A549 (cell line): Measurements from ENCODE around the gene IGBP1. TPM values are rescaled to one million over a fixed set of nuclear protein-coding genes. Genes with fewer than 3 reads are reported as not detected.

Experiments used
- ATAC-seq, 2 experiments: fragments of 200-7000 bp in 1 of 2; fragments of >200 bp in 1 of 2; cut with Nextera tagmentation in 1 of 2; cut with Tn5 transposase in 1 of 2; 3 replicates each; pipeline versions ENCODE4 v1.8.0 to v1.9.1; 2018 to 2020; ENCODE audit warnings: mild to moderate bottlenecking in 1 of 2, moderate library complexity in 1 of 2
- CTCF ChIA-PET: fragments of 300-600 bp; sonication (Branson Sonifier 250); formaldehyde crosslinking; extraction: SDS; loops from one replicate; lab custom pipeline; 2021; ENCODE audit warnings: antibody characterized with exemption, inconsistent platforms; lab: Yijun Ruan, JAX
- POLR2A ChIA-PET: fragments of 350-600 bp; formaldehyde crosslinking; extraction: SDS; loops from one replicate; lab custom pipeline; 2021; ENCODE audit warnings: antibody characterized with exemption, inconsistent platforms; lab: Yijun Ruan, JAX
- DNase-seq, 2 experiments: peaks; one replicate each; pipeline versions ENCODE4 v3.0.0 to v3.0.0-alpha.2; 2011 to 2016; ENCODE audit warnings: low read depth in 1 of 2, low spot score in 1 of 2
- FAIRE-seq: peaks from 2 replicates; lab custom pipeline; 2011; peaks lifted over from hg19 to GRCh38; lab: Jason Lieb, UNC
- H3K27ac ChIP-seq, 2 experiments: fragments of >200 bp; sonication (Bioruptor Twin); formaldehyde crosslinking; 3 replicates each; pipeline ENCODE4 v1.5.1; 2016 to 2017
- H3K4me1 ChIP-seq: fragments of >200 bp; sonication (Bioruptor Twin); formaldehyde crosslinking; 3 replicates; pipeline ENCODE4 v1.6.1; 2016
- H3K4me2 ChIP-seq: fragments of >200 bp; sonication (Bioruptor Twin); formaldehyde crosslinking; 3 replicates; pipeline ENCODE4 v1.6.1; 2016
- H3K4me3 ChIP-seq: fragments of >200 bp; sonication (Bioruptor Twin); formaldehyde crosslinking; 3 replicates; pipeline ENCODE4 v1.5.1; 2016
- H3K9me3 ChIP-seq: fragments of >200 bp; sonication (Bioruptor Twin); formaldehyde crosslinking; 3 replicates; pipeline ENCODE4 v1.6.1; 2016
- CBX2 ChIP-seq: fragments of 200-600 bp; sonication (generic); IDR thresholded peaks from 2 replicates; pipeline ENCODE4 v1.6.1; 2016; ENCODE audit warnings: low read depth, mild to moderate bottlenecking, borderline replicate concordance
- CBX8 ChIP-seq: fragments of 200-600 bp; sonication (generic); IDR thresholded peaks from 2 replicates; pipeline ENCODE4 v1.6.1; 2016
- CHD4 ChIP-seq: fragments of 200-600 bp; sonication (generic); IDR thresholded peaks from 2 replicates; pipeline ENCODE4 v1.6.1; 2016; ENCODE audit warnings: antibody characterized with exemption, mild to moderate bottlenecking, borderline replicate concordance
- EHMT2 ChIP-seq: fragments of 200-600 bp; sonication (generic); IDR thresholded peaks from 2 replicates; pipeline ENCODE4 v1.6.1; 2016; ENCODE audit warnings: antibody characterized with exemption, low read depth, mild to moderate bottlenecking, moderate library complexity
- FOSB ChIP-seq: fragments of 250-450 bp; sonication (Bioruptor Pico); IDR thresholded peaks from 2 replicates; pipeline ENCODE4 v1.5.0; 2020; ENCODE audit warnings: mild to moderate bottlenecking, moderate library complexity
- GATA3 ChIP-seq: IDR thresholded peaks from 2 replicates; pipeline ENCODE4 v1.6.1; 2012; ENCODE audit warnings: borderline replicate concordance
- HDAC2 ChIP-seq: fragments of 200-600 bp; sonication (generic); IDR thresholded peaks from 2 replicates; pipeline ENCODE4 v1.6.1; 2016
- HEYL ChIP-seq: fragments of 250-450 bp; sonication (Bioruptor Pico); IDR thresholded peaks from 2 replicates; pipeline ENCODE4 v1.8.0; 2021; ENCODE audit warnings: mild to moderate bottlenecking, moderate library complexity
- HOXA7 ChIP-seq: fragments of 250-450 bp; sonication (Bioruptor Pico); IDR thresholded peaks from 2 replicates; pipeline ENCODE4 v1.5.0; 2020; ENCODE audit warnings: mild to moderate bottlenecking, moderate library complexity
- JUN ChIP-seq, 2 experiments: fragments of >200 bp; sonication (Bioruptor Twin); formaldehyde crosslinking; IDR thresholded peaks; 2 replicates in 1 of 2; 3 replicates in 1 of 2; pipeline ENCODE4 v1.6.1; 2016 to 2017
- JUNB ChIP-seq: fragments of >200 bp; sonication (Bioruptor Twin); formaldehyde crosslinking; IDR thresholded peaks from 2 replicates; pipeline ENCODE4 v1.6.1; 2016
- KDM1A ChIP-seq: fragments of 200-600 bp; sonication (generic); IDR thresholded peaks from 2 replicates; pipeline ENCODE4 v1.6.1; 2016; ENCODE audit warnings: low read depth, mild to moderate bottlenecking
- MAFK ChIP-seq: fragments of 450-650 bp; IDR thresholded peaks from 2 replicates; pipeline ENCODE4 v1.6.1; 2014; ENCODE audit not compliant: partially characterized antibody
- MAZ ChIP-seq: fragments of 150-350 bp; IDR thresholded peaks from 2 replicates; pipeline ENCODE4 v1.6.1; 2014; ENCODE audit warnings: antibody characterized with exemption, low read depth, low read length, borderline replicate concordance
- POLR2AphosphoS2 ChIP-seq: conservative IDR thresholded peaks from 2 replicates; pipeline ENCODE4 v1.6.1; 2012; ENCODE audit warnings: low read length, improper control_type of control experiment, inconsistent platforms
- REST ChIP-seq: fragments of 200-600 bp; sonication (generic); IDR thresholded peaks from 2 replicates; pipeline ENCODE4 v1.6.1; 2016; ENCODE audit warnings: antibody characterized with exemption, mild to moderate bottlenecking, moderate library complexity
- SREBF2 ChIP-seq: fragments of 450-650 bp; IDR thresholded peaks from 2 replicates; pipeline ENCODE4 v1.6.1; 2014; ENCODE audit warnings: mild to moderate bottlenecking, moderate library complexity
- USF2 ChIP-seq: fragments of 450-650 bp; IDR thresholded peaks from 2 replicates; pipeline ENCODE4 v1.6.1; 2014; ENCODE audit warnings: antibody characterized with exemption
- ZC3H11A ChIP-seq: fragments of 450-650 bp; IDR thresholded peaks from 2 replicates; pipeline ENCODE4 v1.6.1; 2014; ENCODE audit warnings: antibody characterized with exemption, mild to moderate bottlenecking
- ZSCAN20 ChIP-seq: fragments of 250-450 bp; sonication (Bioruptor Pico); IDR thresholded peaks from 2 replicates; pipeline ENCODE4 v1.8.0; 2022; ENCODE audit warnings: mild to moderate bottlenecking, moderate library complexity
- WGBS: methylation state at CpG from one replicate; pipeline ENCODE4 v1.1.6; 2017; ENCODE audit errors: missing lambda C conversion rate; 5-methylcytosine and 5-hydroxymethylcytosine counted together
- polyA plus RNA-seq, 4 experiments: library from polyadenylated mRNA; depleted of rRNA in 3 of 4; stranded (reverse); fragments of >200 nt; fragmentation: RNase III in 1 of 4; extraction: RNeasy Plus Mini Kit Qiagen cat#74134 plus additional on column Dnase treatment in 1 of 4; gene quantifications; 2 replicates in 3 of 4; 3 replicates in 1 of 4; pipeline ENCODE4 v1.2.3, GENCODE V29; 2011 to 2017
- TF ChIP-seq, protein P1 (sequence below): IDR thresholded peaks from 2 replicates; pipeline ENCODE4 v1.6.1; 2012
- TF ChIP-seq, protein P2 (sequence below): fragments of >200 bp; sonication (Bioruptor Twin); formaldehyde crosslinking; IDR thresholded peaks from 3 replicates; pipeline ENCODE4 v1.6.1; 2016
- TF ChIP-seq, protein P3 (sequence below): IDR thresholded peaks from 2 replicates; pipeline ENCODE4 v1.6.1; 2012; ENCODE audit warnings: low read depth, borderline replicate concordance

Gene IGBP1
- polyA plus RNA-seq, 2 of the 4 experiments (the other 2 are of a cell fraction), result 54.0 to 106 TPM

GRCh38 chrX:70175338-70175737, 42.1 kb downstream of the IGBP1 start:
- Histone ChIP-seq H3K27ac (no peak overlapping the region; a peak in 1 of 6 replicates), H3K4me1 (0 out of 3 replicates have a peak, but pooled peaks cover 18% of the 10 kb centered on the region), H3K9me3 (no peaks in the 10 kb centered on the region), H3K4me3 (no peak overlapping the region), H3K4me2 (no peak overlapping the region)
- DNase-seq (no peak), FAIRE-seq (peak; percentile 49), ATAC-seq (no peak)
- ChIA-PET CTCF (interaction anchor here (0.5 to 2.2 kb wide), 4 partner anchors 8 to 166 kb away, joined by 3 to 5 read pairs (median 3); partner anchors contain the start of gene IGBP1), POLR2A (no interaction called here)
- TF ChIP-seq, protein P1, sequence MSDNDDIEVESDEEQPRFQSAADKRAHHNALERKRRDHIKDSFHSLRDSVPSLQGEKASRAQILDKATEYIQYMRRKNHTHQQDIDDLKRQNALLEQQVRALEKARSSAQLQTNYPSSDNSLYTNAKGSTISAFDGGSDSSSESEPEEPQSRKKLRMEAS, result no peak
- TF ChIP-seq MAZ (no peak), JUN (IDR thresholded peaks at IDR 0.05) (no peak), USF2 (no peak), CBX2 (no peak), CBX8 (no peak), EHMT2 (no peak), CHD4 (no peak), JUNB (no peak), ZSCAN20 (CRISPR knock-in tag) (no peak), GATA3 (no peak), SREBF2 (no peak), FOSB (CRISPR knock-in tag) (no peak), MAFK (no peak)
- TF ChIP-seq, protein P2, sequence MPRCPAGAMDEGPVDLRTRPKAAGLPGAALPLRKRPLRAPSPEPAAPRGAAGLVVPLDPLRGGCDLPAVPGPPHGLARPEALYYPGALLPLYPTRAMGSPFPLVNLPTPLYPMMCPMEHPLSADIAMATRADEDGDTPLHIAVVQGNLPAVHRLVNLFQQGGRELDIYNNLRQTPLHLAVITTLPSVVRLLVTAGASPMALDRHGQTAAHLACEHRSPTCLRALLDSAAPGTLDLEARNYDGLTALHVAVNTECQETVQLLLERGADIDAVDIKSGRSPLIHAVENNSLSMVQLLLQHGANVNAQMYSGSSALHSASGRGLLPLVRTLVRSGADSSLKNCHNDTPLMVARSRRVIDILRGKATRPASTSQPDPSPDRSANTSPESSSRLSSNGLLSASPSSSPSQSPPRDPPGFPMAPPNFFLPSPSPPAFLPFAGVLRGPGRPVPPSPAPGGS, result no peak
- TF ChIP-seq, protein P3, sequence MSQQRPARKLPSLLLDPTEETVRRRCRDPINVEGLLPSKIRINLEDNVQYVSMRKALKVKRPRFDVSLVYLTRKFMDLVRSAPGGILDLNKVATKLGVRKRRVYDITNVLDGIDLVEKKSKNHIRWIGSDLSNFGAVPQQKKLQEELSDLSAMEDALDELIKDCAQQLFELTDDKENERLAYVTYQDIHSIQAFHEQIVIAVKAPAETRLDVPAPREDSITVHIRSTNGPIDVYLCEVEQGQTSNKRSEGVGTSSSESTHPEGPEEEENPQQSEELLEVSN, result no peak
- 85% methylated on average over 7 of the region's 7 CpGs for WGBS

DNA sequence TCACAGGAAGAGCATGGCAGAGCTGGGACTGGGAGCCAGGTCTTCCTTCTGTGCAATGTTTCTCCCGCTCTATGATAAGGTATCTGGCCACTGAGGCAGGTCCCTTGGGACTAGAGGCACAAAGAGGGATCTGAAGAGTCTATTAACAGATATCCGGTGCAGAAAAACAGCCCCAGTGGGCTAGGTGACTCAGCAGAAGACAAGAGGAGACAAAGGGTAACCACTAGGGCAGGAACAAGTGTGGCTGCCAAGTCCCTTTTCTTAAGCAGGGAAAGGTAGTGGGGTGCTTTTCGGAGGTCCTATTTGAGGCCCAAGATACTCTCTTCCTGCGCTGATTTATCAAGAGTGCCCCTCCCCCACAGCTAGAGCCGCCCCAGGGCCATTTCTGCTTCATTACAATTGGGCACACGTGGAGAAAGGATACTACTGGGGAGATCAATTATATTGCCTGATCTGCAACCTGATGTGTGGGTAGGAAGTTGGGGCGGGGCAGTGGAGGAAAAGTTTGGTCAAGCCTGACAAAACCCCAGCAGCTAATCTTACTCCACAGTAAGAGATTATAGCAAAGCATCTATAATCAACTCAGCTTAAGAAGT, 43.8 kb downstream of the IGBP1 start, which contains the start of gene DGAT2L6:
DGAT2L6 (plus strand) TSS at position 546 of the 596 bp plus-strand sequence. CDS start 100 bp downstream, outside the sequence.
- POLR2A ChIA-PET, result no interaction called here
- 73% methylated on average over 7 of the region's 7 CpGs for WGBS
- Histone ChIP-seq H3K4me3 (no peak within 1 kb of the TSS), H3K9me3 (no peaks in the 10 kb centered on the region), H3K4me2 (no peak within 1 kb of the TSS), H3K27ac (peak within 1 kb of the TSS in 1 of 2 experiments; percentile 46; a peak in 2 of 6 replicates), H3K4me1 (0 out of 3 replicates have a peak, but pooled peaks cover 12% of the 10 kb centered on the region)
- ATAC-seq (no peak), FAIRE-seq (no peak), DNase-seq (no peak)
- CTCF ChIA-PET, result no interaction called here
- TF ChIP-seq ZC3H11A (no peak), POLR2AphosphoS2 (no peak), USF2 (no peak), MAFK (no peak), REST (no peak), KDM1A (no peak), HDAC2 (no peak), HEYL (CRISPR knock-in tag) (no peak), HOXA7 (no peak)
- TF ChIP-seq, protein P3, result no peak
- TF ChIP-seq, protein P2, result no peak
